Bronchial smooth muscle cell (primary cell): ENCODE measurements around the gene ZNF691. TPM values are rescaled to one million over a fixed set of nuclear protein-coding genes. Genes with fewer than 3 reads are reported as not detected.

Experiments
- total RNA-seq: library from RNA; depleted of rRNA; stranded (reverse); fragments of >200 nt; gene quantifications from 2 replicates; pipeline ENCODE4 v1.2.1, GENCODE V29; 2014

The ZNF691 gene, protein sequence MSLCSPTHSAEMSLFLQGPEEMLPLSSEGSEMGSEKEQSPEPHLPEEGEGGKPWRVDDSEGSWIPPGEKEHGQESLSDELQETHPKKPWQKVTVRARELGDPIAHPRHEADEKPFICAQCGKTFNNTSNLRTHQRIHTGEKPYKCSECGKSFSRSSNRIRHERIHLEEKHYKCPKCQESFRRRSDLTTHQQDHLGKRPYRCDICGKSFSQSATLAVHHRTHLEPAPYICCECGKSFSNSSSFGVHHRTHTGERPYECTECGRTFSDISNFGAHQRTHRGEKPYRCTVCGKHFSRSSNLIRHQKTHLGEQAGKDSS
- 8.2 and 10.6 TPM in 2 replicates for total RNA-seq

DNA sequence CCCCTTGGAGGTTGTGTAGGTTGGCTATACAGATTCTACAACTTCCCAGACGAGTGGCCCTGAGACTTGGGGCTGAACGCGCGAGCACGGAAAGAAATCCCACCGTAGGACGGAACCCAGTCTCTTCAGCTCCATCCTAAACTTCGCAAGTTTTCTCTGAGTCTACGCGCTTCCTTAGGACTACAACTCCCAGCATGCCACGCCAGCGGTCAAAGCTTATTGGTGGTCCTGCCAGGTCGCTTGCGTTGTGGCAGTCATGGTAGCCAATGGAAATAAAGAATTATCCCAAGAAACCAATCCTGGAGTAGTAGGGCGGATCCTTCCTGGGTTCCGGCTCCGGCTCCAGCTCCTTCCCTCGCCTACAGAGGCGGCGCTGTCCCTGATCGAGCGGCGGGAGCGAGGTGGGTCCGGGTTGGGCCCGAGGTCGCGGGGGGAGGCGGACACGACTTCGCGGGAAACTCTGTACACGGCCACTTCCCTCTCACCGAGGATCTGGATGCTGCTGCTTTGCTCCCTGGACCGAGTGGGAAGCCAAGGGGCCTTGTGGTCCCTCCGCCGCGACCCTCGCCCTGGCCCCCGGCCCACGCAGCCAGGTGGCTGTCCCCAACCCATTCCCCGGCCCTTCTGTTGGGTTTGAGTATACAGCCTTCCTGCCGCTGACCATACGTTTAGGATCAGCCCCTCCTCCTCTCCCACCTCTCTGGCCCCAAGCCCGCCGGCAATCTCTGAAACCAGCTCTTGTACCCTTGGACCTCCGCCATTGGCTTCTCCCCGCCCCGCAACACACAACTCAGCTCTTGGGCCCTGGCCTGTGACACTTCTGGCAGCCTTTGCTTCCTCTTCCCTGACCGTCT is at the start of gene ZNF691:
ZNF691 (plus strand) TSS at position 357 of the 854 bp plus-strand sequence. CDS start 3,046 bp downstream, outside the sequence.

DNA sequence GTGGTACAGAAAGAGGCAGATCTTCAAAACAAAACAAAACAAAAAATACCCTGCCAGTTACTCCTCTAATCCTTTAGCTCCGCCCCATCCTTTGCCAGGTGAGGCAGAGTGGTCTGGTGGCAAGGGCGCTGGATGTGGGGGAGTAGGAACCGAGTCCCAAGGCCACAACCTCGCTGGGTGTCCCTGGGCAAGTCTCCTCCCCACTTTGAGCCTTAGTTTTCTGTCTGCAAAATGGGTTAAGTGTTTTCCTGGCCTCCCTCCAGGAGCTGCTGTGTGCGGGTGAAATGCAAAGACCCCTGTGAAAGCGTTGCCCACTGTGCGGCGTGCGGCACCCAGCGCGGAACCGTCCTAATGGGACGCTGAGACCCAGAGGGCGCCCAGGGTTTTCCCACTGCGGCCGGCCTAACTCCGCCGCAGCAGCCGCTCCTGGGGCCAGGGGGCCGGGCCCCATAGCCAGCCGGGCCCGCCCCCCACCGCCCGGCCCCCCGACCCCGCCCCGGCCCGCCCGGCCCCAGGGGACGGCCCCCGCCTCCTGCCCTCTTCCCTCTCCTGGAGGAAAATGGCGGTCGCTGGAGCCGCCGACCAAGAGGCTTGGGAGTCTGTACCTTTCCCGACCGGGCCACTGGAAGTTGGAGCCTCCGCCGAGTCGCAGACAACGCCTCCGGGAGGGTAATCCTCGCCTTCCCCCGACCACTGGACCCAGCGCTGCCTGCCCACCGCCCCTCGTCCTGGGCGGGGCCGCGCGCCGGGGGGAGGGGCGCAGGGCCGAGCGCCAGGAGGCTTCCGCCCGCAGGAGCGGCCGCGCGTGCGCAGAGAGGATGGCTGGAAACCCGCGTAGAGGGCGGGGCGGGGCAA is 29.6 kb upstream of the ZNF691 start, which contains the start of the genes ERMAP and SVBP:
ERMAP (plus strand) TSS at position 538 of the 855 bp plus-strand sequence. CDS start 13,327 bp downstream, outside the sequence.
SVBP (minus strand) TSS at position 813 of the 855 bp plus-strand sequence. CDS start 853 bp downstream, outside the sequence.

Other genes starting within 250 kb of the ZNF691 start
- 18.1 and 23.6 TPM in 2 replicates for gene PPIH, start 188.2 kb upstream of the ZNF691 start, total RNA-seq
- 952 and 1,093 TPM in 2 replicates for gene YBX1, start 164.2 kb upstream of the ZNF691 start, total RNA-seq
- gene CLDN19, start 106.4 kb upstream of the ZNF691 start, total RNA-seq = under 0.01 TPM in 1 of 2 replicates, not detected in the other
- 66.6 and 74.6 TPM in 2 replicates for gene P3H1, start 79.6 kb upstream of the ZNF691 start, total RNA-seq
- 3.1 and 4.1 TPM in 2 replicates for gene C1orf50, start 79.4 kb upstream of the ZNF691 start, total RNA-seq
- under 0.01 TPM in 1 of 2 replicates, not detected in the other for gene TMEM269, start 61.6 kb upstream of the ZNF691 start, total RNA-seq
- gene ERMAP, start 29.5 kb upstream of the ZNF691 start, total RNA-seq = 12.9 and 21.3 TPM in 2 replicates
- gene SVBP, start 29.2 kb upstream of the ZNF691 start, total RNA-seq = 10.0 and 22.1 TPM in 2 replicates
- 14.0 and 19.9 TPM in 2 replicates for gene SLC2A1, start 112.3 kb downstream of the ZNF691 start, total RNA-seq